Stimulated activated naive CD8-positive, alpha-beta T cell treated with anti-CD3 and anti-CD28 coated beads, Interleukin-15, Interleukin-2, amounts not matched to agents 100 U/mL and 50 U/mL, for 24 hours (primary cell): ENCODE data around the gene EGFL7.

Experiments used
- ATAC-seq: fragments of 150-1000 bp; cut with Tn5 transposase; one replicate; pipeline ENCODE4 v1.10.0; 2021
- DNase-seq: peaks from one replicate; pipeline ENCODE4 v3.0.0; 2021

Gene EGFL7

DNA sequence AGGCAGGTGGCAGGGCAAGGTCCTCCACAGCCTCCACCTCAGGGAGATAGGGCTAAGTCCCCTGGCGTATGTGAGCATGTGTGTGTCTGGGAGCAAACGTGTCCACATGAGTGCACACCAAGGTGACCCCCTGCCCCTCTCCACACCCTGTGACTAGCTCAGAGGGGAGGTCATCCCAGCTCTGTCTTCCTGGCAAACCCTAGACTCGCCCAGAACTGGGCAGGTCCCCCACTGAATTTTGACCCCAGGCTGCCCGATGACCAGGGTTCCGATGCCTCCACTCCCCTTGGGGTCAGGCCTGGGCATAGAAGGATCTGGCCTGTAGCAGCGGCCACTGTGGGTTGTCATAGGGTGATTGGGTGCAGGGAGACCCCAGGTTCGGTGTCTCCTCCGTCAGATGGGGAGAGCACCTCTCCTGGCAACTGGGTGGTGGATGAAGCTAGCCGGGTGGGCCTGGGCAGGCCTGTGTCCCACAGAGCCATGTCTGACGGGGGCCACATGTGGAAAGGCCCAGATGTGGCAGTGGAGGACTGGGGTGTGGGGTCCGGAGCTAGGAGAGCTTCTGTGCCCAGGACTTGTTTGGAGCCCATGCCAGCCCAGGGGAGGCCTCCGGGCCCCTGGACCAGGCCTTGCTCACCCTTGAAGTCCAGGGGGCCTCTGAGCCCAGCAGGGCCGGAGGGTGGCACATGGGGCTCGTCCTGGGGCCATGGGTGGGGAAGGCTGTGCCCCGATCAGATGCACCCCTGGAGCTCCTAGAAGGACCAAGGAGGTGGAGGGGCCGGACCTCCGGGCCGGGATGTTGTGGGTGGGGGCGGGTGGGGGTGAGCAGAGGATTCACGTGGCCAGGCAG, 55.9 kb downstream of the EGFL7 start:
- ATAC-seq (no peak), DNase-seq (no peak)

GRCh38 chr9:136719195-136719880, 56.6 kb downstream of the EGFL7 start:
- peak; percentile 43 for DNase-seq
- ATAC-seq: peak; percentile 12

- no peak for DNase-seq
These were observed 57.7 kb downstream of the EGFL7 start for GRCh38 chr9:136720251-136720897.

DNA sequence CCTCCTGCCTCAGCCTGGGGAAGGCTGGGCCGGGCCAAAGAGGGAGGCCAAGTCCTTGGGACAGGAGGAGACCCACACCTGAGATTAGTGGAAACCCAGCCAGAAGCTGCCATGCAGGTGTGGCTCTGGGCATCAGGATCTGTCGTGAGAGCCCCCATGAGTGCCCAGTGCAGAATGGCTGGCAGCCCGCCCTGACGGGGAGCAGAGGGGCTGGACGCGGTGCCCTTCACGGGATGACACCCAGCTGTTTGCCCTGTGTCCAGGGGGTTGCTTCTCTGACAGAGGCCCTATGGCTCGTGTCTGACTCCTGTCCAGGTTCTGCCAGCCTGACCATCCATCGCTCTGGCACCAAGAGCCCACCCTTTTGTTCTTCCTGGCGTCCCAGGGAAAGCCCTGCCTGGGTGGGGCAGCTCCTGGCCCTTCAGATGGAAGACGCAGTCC, 58.2 kb downstream of the EGFL7 start:
- ATAC-seq (no peak), DNase-seq (no peak)

More at GRCh38 chr9:136720251-136720897, 57.7 kb downstream of the EGFL7 start:
- ATAC-seq: no peak

DNA sequence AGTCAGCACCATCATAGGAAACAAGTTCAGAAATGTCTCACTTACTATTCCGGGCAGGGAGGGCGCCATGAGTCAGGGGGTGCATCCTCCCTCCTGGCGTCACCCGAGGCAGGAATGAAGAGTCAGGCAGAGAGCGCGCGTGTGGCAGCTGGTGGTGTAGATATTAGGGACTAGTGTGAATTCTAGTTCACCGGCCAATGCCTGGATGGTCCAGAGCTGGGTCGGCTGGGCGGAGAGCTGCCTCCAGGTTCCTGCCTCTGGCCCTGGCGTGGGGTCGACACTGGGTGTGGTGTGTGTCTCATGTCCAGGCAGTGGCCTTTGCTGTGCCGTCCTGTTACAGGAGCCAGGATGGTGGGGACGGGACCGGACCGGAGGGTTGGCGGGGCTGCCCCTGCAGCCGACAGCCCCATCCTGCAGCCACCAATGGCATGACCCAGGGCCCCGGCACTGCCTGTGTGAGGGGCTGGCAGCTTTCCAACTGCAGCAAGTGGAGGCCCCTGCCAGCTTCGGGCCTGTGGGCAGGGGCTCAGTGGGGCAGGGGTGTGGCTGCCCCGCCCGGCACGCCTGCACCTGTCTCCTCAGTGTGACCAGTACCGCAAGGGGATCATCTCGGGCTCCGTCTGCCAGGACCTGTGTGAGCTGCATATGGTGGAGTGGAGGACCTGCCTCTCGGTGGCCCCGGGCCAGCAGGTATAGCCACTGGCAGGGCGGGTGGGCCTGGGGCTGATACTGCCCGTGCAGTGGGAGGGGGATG, 58.8 kb downstream of the EGFL7 start:
- ATAC-seq (no peak), DNase-seq (no peak)
